ENCODE results near the gene SPG7.
"Not testable (repeated sequence)": the region's sequence is repeated elsewhere in the genome, so short reads cannot be mapped to it uniquely, and the experiment has no call there.

The SPG7 gene

GRCh38 chr16:89507834-89508590 lies at the start of gene SPG7:
TSS of gene SPG7 (plus strand) at chr16:89508403. CDS start at chr16:89508418, 15 bp downstream.
- peak; percentile 68 to 82 for DNase-seq

- no peak for DNase-seq
Measured at GRCh38 chr16:89458551-89458950, 49.7 kb upstream of the SPG7 start.

GRCh38 chr16:89458967-89459366 lies 49.2 kb upstream of the SPG7 start:
- no peak for DNase-seq

DNA sequence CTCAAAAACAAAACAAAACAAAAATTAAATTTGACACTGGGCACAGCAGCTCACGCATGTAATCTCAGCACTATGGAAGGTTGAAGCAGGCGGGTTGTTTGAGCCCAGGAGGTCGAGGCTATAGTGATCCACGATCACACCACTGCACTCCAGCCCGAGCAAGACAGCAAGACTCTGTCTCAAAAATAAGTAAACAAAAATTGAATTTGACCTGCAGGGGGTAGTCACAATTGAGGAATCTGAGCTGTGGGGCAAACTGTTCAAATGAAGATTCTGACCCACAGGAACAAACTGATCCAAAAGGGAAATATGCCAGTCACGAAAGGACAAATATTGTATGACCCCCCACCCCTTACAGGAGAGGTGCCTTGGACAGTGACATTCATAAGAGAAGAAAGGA lies 47.6 kb upstream of the SPG7 start:
- no peak for DNase-seq

GRCh38 chr16:89461890-89462289 lies 46.3 kb upstream of the SPG7 start:
- DNase-seq = not testable (repeated sequence)

DNA sequence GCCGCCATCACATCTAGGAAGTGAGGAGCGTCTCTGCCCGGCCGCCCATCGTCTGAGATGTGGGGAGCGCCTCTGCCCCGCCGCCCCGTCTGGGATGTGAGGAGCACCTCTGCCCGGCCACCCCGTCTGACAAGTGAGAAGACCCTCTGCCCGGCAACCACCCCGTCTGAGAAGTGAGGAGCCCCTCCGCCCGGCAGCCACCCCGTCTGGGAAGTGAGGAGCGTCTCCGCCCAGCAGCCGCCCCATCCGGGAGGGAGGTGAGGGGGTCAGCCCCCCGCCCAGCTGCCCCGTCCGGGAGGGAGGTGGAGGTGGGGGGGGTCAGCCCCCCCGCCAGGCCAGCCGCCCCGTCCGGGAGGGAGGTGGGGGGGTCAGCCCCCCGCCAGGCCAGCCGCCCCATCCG lies 45.6 kb upstream of the SPG7 start:
- not testable (repeated sequence) for DNase-seq

DNA sequence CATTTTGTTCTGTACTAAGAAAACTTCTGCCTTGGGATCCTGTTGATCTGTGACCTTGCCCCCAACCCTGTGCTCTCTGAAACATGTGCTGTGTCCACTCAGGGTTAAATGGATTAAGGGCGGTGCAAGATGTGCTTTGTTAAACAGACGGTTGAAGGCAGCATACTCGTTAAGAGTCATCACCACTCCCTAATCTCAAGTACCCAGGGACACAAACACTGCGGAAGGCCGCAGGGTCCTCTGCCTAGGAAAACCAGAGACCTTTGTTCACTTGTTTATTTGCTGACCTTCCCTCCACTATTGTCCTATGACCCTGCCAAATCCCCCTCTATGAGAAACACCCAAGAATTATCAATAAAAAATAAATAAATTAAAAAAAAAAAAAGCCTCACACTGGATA lies 44.9 kb upstream of the SPG7 start:
- DNase-seq = not testable (repeated sequence)

DNA sequence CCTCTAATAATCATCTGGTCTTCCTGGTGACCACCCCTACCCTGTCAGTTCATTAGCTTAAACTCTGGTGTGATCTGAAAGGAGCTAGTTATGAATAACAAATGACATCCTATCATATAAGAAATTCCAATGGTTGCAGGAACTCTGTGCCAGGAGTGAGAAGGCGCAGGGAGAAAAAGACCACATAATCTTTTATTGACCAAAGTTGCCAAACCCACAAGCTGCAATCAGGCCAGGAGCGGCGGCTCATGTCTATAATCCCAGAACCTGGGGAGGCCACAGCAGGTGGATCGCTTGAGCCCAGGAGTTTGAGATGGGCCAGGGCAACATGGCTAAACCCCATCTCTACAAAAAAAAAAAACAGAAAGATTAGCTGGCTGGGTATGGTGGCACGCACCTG lies 41.3 kb upstream of the SPG7 start:
- no peak for DNase-seq

GRCh38 chr16:89467382-89467781 lies 40.8 kb upstream of the SPG7 start:
- no peak for DNase-seq

- DNase-seq = peak in 1 of 2 experiments; percentile 22
Measured at GRCh38 chr16:89472711-89473075, 35.5 kb upstream of the SPG7 start.

- DNase-seq = no peak
Measured at GRCh38 chr16:89473136-89473712, 35.0 kb upstream of the SPG7 start.

DNA sequence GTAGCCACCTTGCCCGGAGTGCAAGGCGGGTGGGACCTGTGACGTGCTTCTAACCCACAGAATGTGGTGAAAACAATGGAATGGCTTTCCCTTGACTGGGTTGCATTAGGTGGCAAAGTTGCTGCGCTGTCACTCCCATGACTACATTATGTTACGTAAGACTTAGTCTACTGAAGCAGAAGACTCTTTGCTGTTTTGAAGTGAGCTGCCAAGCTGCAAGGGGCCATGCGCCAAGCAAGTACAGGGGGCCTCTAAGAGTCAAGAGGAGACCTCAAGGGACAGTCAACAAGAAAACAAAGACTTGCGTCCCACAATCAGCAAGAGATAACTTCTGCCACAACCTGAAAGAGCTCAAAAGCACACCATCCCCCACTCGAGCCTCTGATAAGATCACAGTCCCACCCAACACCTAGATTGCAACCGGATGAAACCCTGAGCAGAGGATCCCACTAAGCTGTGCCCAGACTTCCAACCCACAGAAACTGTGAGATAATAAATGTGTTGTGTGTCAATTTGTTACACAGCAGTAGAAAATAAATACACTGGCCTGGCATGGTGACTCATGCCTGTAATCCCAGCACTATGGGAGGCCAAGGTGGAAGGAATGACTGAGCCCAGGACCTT lies 34.3 kb upstream of the SPG7 start:
- peak; percentile 64 to 73 for DNase-seq

DNA sequence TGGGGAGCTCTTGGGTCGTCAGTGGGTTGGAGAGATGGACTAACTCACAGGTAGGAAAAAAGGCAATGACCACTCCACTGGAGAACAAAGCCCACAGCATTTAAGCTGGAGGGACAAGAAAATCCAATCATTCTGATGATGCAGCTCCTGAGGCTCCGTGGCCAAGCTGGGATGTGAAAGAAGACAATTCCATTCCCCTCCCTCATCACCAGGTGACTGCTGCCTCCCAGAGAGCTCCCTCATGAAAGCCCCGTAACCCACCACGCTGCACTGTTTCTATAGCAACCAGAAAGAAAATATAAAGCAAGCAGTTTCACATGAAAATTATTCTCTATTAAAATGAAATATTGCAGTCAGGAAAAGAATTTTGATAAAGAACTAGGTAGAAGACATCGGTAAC lies 33.1 kb upstream of the SPG7 start:
- DNase-seq = no peak

DNA sequence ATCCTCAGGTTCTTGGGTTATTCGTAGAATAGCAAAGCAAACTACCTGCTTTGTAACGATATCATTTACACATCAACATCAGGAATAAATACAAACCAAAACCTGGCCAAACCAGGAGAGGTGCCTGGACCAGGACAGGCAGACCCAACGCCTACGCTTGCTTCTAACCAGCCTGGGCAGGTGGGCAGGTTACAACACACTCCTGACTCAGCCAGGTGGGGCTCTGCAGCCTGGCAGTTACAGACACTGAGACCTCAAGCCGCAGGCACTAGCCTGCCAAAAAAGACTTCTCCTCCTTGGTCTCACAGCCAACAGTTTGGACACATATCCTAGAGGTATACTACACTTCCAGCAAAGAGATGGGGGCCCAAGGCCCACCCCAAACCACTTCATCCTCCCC lies 31.8 kb upstream of the SPG7 start:
- no peak for DNase-seq

DNA sequence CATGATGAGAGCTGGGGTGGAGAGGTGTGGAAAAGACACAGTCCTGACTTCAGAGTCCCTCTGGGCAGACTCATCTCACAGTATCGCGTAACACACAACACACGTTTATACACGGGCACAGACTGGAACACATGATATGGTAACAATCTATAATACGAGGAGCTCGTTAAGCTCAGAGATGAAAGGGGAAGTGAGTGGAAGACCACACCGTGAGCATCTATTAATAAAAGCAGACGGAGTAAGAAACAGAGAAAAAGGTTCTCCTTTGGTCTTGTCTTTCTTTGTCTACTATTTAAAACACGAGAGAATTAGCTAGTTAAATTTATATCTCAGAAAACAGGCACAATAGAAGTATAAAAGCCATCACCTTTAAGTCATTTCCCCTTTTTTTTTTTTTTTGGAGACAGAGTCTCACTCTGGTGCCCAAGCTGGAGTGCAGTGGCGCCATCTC lies 31.4 kb upstream of the SPG7 start:
- no peak for DNase-seq

DNA sequence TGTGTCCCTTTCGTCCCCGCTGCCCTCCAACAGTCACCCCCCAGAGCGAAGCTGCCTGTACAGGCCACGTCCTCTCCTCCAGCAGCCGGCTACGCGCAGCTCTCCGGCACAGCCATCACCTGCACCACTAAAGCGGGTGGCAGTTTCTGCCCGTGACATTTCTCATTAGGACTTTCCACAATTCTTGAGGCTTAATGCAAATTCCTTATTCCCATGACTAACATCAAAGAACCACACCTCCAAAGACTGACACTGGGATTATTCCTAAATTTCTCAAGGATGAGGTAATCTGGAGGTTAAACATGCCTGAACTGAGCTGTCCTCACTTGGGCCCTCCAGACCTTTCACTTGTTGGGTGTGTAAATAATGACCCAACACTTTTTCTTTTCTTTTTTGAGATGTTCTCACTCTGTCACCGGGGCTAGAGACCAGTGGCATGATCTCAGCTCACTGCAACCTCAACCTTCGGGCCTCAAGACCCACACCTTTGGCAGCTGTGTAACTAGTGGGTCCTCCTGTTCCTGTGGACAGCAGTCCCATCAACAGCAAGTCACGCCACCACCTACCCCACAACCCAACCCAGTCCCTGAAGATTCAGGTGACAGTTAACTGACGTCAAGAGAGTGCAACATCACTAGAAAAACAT lies 29.5 kb upstream of the SPG7 start:
- DNase-seq = no peak

DNA sequence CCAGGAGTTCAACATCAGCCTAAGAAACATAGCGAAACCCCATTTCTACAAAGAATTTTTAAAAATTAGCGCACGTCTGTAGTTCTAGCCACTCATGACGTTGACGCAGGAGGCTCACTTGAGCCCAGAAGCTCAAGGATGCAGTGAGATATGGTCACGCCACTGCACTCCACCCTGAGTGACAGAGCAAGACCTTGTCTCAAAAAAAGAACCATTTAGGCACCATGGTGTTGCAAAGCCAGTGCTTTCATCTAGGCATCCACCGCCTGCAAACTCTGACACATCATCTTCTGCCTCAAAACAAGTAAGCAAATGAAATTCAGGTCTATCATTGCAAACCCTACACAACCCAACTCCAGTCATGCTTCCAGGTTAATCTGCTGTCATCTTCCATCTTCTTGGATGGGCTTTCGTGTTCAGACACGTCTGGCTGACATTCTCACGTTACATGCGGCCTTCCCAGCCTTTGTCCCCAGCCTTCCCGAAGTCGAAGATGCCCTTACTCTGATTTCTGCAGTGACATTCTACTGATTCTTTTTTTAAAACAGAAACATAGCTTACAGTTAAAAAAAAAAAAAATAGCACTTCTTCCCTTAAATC lies 26.7 kb upstream of the SPG7 start:
- DNase-seq = no peak

DNA sequence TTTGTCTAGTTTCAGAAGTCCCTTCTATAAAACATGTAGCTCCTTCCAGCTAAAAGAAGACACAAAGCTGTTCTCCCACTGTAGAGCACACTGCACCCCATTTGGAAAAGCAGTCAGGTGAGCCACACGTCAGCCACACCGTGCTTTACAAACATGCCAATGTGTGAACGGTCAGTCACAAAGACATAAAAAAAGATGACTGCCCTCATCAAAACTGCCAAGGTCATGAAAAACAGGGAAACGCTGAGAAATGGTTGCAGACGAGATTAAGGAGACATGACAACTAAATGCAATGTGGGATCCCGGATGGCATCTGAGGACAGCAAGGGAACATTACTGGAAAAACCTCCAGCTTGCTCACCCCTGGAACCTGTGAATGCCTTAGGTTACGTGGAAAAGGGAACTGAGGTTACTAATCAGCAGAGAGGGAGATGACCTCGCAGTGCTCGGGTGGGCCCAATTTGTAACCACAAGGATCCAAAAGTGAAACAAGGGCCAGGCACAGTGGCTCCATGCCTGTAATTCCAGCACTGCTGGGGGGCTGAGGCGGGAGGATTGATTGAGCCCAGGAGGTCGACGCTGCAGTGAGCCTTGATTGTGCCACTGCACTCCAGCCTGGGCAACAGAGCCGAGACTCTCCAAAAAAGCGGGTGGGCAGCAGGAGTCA lies 25.9 kb upstream of the SPG7 start:
- DNase-seq = no peak

GRCh38 chr16:89482817-89483205 lies 25.4 kb upstream of the SPG7 start:
- no peak for DNase-seq

GRCh38 chr16:89484041-89484501 lies 24.1 kb upstream of the SPG7 start:
- DNase-seq = peak; percentile 42 to 59

DNA sequence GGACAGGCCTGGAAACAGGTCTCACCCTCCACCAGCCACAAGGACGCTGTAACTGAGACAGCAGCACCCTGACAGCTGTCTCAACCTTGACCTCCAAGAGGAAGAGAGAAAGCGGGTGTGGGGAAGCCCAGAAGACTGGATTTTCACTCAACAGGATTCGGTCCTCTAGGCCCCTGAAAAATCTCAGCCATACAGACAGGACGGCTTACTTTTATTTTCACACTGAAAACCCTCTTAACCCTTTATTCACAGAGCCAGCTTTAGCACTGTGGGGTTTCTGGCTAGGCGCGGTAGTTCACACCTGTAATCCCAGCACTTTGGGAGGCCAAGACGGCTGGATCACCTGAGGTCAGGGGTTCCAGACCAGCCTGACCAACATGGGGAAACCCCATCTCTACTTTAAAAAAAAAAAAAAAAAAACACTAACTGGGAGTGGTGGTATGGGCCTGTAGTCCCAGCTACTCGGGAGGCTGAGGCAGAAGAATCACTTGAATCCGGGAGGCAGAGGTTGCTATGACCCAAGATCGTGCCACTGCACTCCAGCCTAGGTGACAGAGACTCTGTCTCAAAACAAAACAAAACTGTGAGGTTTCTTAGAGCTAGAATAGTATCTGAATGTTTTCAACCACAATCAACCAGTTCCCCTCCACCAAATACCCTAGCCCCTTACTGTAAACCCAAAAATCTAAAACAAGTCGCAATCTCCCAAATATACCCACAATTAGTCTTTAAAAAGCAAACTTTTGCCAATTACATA lies 23.1 kb upstream of the SPG7 start:
- DNase-seq = no peak

DNA sequence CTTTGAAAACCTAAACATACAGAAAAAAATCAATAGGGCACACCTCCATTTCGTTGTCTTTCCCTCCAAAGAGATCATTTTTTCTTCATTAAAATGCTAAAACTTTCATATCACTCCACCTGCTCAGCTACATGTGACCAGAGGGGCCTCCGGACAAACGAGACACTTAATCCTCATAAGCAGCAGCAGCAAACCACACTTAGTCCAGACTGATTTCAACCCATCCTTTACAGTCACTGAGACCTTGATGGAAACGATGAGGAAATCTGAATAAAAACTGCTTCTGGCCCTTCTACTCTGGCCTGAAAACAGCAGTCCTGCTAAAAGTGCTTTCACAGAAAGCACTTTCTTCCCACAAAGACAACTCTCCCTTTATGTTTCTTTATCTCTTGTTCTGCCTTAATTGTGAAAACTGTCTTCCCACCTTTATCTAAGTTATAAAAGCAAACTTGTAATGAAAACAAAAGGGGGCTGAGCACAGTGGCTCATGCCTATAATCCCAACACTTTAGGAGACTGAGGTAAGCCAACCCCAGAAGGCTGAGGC lies 22.4 kb upstream of the SPG7 start:
- no peak for DNase-seq
